GM12874 (cell line): ENCODE data around the gene HSPA14.

Experiments used
- TF ChIP-seq, protein P1 (sequence below): IDR thresholded peaks from 2 replicates; pipeline ENCODE4 v1.5.1; 2011; ENCODE audit warnings: low read depth, mild to moderate bottlenecking, control low read depth, low read length, moderate library complexity; ENCODE audit not compliant: insufficient read depth

Gene HSPA14, protein sequence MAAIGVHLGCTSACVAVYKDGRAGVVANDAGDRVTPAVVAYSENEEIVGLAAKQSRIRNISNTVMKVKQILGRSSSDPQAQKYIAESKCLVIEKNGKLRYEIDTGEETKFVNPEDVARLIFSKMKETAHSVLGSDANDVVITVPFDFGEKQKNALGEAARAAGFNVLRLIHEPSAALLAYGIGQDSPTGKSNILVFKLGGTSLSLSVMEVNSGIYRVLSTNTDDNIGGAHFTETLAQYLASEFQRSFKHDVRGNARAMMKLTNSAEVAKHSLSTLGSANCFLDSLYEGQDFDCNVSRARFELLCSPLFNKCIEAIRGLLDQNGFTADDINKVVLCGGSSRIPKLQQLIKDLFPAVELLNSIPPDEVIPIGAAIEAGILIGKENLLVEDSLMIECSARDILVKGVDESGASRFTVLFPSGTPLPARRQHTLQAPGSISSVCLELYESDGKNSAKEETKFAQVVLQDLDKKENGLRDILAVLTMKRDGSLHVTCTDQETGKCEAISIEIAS

DNA sequence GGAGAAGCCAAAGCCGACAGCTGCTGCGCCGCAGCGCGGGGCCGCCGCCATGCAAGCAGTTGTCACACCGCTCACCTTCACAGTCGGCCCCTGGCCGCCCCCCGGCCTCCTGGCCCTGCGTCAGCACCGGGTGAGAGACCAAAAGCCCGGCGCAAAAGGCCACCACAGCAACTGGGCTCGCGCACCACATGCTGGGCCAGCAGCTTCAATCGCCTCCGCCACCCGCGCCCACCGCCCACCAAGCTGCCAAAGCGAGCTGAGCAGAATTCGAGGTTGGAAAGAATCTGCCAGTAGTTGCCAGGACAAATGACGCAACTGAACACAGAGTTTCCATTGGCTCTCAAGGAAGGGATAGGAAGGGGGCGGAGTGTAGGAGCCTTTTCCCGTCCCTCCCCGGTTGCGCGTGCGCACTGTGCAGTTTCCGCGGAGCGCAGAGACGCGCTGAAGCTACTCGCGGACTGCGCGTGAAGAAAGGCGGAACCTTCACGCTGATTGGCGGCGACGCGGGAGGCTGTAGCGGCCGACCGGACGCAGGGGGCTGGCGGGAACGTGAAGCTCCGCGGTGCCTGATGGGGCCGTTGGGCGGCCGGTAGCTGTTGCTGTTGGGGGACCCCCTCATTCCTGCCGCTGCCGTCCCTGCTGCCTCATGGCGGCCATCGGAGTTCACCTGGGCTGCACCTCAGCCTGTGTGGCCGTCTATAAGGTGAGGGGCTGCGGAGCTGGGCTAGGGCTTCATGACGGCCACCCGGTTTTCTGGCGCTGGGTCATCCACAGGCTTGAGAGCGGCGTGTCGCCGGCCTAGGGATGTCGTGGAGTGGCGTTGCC lies at the start of gene HSPA14, which contains the start of the genes CDNF and MSANTD7:
Gene HSPA14 (plus strand): TSS at position 550 of the 825 bp plus-strand sequence. CDS start 97 bp downstream, at position 647.
Gene CDNF (minus strand): TSS at position 281 of the 825 bp plus-strand sequence. CDS start 91 bp downstream, at position 190.
Gene MSANTD7 (plus strand): TSS at position 550 of the 825 bp plus-strand sequence. CDS start 3,979 bp downstream, outside the sequence.
- TF ChIP-seq, protein P1, sequence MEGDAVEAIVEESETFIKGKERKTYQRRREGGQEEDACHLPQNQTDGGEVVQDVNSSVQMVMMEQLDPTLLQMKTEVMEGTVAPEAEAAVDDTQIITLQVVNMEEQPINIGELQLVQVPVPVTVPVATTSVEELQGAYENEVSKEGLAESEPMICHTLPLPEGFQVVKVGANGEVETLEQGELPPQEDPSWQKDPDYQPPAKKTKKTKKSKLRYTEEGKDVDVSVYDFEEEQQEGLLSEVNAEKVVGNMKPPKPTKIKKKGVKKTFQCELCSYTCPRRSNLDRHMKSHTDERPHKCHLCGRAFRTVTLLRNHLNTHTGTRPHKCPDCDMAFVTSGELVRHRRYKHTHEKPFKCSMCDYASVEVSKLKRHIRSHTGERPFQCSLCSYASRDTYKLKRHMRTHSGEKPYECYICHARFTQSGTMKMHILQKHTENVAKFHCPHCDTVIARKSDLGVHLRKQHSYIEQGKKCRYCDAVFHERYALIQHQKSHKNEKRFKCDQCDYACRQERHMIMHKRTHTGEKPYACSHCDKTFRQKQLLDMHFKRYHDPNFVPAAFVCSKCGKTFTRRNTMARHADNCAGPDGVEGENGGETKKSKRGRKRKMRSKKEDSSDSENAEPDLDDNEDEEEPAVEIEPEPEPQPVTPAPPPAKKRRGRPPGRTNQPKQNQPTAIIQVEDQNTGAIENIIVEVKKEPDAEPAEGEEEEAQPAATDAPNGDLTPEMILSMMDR = no peak

- TF ChIP-seq, protein P1 = no peak
Measured at GRCh38 chr10:14798636-14799035, 39.5 kb upstream of the HSPA14 start.

DNA sequence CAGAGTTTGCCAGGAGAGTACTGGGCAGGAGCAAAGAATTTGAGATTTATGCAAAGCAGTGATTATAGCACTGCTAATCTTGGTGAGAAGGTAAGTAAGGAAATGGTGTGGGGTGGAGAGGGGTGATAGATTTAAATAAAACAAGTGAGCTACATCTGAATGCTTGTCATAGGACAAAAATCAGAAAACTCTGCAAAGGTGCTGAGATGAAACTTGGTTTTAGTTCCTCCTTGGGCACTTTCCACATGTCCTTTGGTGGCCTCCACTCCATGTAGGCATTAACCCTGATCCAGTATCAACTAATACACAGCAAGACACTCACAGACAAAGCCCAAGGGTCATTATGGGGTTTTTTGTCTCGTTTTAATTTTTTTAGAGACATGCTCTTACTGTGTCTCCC lies 37.7 kb upstream of the HSPA14 start:
- TF ChIP-seq, protein P1 = no peak

DNA sequence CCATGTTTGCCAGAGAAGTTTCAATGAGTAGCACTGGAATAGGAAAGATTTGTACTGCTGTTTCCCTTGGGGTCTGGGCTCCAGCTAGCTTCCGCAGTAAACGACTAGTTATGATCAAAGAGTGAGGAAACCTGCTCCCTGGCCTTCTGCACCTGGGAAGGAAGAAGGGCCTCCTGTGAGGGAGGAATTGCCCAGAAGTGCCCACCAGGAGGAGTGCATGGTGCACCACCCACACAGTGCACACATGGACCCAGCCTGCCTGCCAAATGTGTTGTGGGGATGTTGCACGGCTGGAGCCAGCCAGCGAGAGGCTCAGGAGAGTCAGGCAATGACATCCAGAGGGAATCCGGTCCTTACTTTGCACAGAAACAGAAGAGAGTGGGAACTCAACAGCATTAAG lies 36.4 kb upstream of the HSPA14 start:
- TF ChIP-seq, protein P1 = no peak

DNA sequence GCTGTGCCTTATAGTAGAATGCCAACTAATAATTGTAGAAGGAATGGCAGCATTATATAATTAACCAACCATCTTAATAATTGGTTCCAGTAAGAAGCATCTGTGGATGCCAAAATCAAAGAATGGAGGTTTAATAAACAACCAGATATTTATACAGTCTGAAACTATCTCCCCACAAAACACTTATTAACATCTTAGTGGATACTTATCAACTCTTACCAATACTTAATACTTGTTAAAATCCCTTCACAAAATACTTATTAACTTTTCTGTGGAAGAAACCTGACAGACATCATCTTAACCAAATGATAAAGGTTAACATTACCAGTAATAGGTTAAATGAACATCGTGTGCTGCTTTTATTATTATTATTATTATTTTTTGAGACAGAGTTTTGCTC lies 34.3 kb upstream of the HSPA14 start:
- TF ChIP-seq, protein P1 = no peak

DNA sequence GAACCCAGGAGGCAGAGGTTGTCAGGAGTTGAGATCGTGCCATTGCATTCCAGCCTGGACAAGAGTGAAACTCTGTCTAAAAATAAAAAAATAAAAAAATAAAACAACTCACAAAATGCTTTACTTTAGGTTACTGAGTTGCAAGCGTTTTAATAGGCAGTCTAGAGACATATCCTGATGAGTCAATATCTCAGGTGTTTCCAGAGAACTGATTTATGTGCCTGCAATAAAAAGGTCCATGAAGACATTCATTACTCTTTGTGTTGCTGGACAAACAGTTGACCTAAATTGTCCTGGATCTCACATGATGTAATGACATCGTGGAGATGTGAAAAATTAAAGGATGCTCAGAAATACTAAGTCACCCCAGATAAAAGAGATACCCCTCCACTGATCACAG lies 31.8 kb upstream of the HSPA14 start:
- TF ChIP-seq, protein P1 = no peak
